HG02852 (cell line): ENCODE data around the gene BCL7A.
"Not testable (repeated sequence)": the region's sequence is repeated elsewhere in the genome, so short reads cannot be mapped to it uniquely, and the experiment has no call there.

Source experiments
- ATAC-seq: cut with Tn5 transposase; IDR thresholded peaks from one replicate; pipeline ENCODE4 v1.9.1; 2021; ENCODE audit warnings: mild to moderate bottlenecking, moderate library complexity; ENCODE audit not compliant: unreplicated experiment

BCL7A gene

DNA sequence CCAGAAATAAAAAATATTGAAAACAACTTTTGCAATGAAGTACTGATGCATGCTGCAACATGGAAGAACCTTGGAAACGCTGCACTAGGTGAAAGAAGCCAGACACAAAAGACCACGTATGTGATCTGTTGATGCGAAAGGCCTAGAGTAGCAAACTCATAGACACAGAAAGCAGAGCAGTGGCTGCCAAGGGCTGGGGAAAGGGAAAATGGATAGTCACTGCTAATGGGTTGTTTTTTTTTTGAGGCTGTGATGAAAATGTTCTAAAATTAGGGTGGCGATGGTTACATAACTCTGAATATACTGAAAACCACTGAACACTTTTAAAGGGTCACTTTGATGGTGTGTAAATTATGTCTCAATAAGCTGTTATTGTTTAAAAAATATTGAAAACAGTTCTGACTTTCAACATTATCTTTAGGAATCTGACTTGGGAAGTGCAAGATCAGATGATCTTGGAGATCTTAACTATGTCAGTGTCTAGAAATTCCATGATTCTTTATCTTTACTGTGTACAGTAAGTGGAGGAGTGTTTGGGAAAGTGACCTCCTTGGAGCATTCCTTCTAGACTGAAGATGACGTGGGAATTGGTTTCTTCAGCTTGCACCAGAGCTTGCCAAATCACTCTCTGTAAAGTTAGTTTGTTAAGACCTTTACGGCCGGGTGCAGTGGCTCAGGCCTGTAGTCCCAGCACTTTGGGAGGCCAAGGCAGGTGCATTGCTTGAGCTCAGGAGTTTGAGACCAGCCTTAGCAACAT lies 69.3 kb downstream of the BCL7A start:
- ATAC-seq: no peak

DNA sequence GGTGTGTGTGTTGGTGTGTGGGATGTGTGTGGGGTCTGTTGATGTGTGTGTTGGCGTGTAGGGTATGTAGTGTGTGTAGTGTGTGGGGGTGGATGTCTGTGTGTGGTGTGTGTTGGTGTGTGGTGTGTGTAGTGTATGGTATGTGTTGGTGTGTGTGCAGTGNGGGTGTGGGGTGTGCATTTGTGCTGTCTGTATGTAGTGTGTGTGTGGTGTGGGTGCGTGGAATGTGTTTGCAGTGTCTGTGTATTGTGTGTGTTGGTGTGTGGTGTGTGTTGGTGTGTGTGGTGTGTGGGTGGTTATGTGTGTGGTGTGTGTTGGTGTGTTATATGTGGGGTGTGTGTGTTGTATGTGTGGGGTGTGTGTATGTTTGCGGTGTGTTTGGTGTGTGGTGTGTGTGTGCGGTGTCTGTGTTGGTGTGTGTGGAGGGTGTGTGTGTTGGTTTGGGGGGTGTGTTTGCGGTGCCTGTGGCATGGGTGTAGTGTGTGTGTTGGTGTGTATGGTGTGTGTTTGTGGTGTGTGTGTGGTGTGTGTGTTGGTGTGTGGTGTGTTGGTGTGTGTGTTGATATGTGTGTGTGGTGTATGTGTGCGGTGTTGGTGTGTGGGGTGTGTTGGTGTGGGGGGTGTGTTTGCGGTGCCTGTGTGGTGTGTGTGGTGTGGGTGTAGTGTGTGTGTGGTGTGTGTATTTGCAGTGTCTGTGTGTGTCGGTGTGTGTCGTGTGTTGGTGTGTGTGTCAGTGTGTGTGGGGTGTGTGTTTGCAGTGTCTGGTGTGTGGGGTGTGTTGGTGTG lies 71.6 kb downstream of the BCL7A start:
- no peak for ATAC-seq

DNA sequence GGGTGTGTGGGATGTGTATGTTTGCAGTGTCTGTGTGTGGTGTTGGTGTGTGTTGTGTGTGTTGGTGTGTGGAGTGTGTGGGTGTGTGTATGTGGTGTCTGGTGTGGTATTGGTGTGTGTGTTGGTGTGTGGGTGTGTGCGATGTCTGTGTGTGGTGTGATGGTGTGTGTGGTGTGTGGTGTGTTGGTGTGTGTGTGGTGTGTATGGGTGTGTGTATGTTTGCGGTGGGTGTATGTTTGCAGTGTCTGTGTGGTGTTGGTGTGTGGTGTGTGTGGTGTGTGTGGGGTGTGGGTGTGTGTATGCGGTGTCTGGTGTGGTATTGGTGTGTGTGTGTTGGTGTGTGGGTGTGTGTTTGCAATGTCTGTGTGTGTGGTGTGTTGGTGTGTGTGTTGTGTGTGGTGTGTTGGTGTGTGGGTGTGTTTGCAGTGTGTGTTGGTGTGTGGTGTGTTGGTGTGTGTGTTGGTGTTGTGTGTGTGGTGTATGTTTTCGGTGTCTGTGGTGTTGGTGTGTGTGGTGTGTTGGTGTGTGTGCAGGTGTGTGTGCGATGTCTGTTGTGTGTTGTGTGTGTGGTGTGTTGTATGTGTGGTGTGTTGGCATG lies 72.6 kb downstream of the BCL7A start:
- ATAC-seq: no peak

GRCh38 chr12:122094735-122095631 lies 73.3 kb downstream of the BCL7A start:
- no peak for ATAC-seq

GRCh38 chr12:122096014-122096413 lies 74.3 kb downstream of the BCL7A start:
- no peak for ATAC-seq

DNA sequence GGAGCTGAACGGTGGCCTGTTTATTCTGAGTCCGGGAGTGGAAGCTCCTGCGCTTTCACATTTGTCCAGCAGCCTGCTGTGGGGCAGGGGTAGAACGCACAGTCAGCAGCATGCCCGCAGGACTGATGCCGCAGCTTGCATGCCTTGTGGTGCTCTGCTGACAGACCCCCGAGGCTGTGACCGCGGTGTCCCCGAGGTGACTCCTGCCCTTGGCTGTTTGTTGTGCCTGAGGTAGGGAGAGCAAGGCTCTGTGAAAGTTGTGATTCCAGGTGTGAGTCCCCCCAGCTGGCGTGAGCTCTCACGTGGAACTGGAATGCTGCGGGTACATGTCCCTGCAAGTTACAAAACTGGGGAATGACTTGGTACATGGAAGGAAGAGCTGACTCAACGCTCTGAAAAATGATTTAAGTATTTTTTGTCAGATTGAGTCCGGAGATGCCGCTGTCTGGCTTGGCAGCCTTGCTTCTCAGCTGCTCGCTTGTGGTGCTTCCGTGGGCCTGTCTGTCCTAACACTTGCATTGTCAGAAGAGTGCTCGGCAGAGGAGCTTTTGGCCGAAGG lies 75.0 kb downstream of the BCL7A start:
- ATAC-seq: no peak

DNA sequence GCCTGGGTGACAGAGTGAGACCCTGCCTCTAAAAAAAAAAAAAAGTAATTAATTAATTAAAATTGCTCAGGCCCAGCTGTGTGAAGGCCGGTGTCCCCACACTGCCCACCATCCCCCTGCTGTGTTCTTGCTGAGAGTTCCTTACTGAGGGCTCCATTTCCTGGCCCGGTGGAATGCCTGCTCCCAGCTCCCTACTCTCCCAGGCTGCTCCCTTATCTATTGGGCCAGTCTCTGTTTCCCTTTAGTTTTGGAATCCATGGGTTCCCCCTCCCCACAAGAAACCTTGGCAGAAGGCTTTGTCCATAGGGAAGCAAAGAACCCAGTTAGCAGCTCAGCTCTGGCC lies 75.9 kb downstream of the BCL7A start:
- no peak for ATAC-seq

DNA sequence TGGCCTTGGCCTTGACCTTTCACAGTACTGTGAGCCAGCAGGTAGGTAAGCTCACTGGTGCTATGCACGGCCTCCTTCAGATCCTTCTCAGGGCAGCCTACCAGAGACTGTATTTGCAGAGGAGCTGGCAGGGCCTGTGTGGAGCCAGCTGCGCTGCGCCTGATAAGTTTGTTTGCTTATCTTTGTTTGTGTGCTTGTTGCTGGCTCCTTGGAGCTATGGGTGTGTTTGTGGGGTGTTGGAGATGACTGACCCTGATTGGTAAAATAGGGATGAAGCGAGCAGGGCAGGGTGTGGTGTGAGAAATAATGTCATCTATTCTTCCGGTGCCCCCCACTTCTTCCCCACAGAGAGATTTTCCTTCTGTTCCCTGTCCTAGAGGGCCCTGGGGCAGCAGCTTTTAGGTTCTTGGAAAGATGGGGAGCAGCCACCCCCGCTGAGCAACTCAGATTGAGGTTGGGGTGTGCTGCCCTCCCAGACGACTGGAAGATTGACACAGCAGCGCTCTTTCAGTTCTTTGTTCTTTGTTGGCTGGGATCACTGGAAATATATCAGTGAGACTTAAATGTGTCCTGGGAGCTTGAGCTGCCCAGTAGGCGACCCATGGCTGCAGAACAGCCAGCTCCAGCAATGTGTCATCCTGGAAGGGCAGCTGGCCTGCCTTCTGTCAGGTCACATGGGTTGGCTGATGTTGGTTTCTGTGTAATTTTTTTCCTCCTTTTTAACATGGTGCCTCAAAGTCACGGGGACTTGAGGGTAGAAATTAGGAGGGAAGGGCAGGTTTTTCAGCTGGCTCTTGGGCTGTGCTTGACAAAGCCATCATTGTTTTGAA lies 76.5 kb downstream of the BCL7A start:
- ATAC-seq: no peak

- ATAC-seq: no peak
Observed at GRCh38 chr12:122099280-122099749, 77.6 kb downstream of the BCL7A start.

- ATAC-seq: no peak
Observed at GRCh38 chr12:122099856-122100255, 78.2 kb downstream of the BCL7A start.

- no peak for ATAC-seq
Observed at GRCh38 chr12:122100568-122100967, 78.9 kb downstream of the BCL7A start.

- ATAC-seq: no peak
Observed at GRCh38 chr12:122102331-122102730, 80.6 kb downstream of the BCL7A start.

DNA sequence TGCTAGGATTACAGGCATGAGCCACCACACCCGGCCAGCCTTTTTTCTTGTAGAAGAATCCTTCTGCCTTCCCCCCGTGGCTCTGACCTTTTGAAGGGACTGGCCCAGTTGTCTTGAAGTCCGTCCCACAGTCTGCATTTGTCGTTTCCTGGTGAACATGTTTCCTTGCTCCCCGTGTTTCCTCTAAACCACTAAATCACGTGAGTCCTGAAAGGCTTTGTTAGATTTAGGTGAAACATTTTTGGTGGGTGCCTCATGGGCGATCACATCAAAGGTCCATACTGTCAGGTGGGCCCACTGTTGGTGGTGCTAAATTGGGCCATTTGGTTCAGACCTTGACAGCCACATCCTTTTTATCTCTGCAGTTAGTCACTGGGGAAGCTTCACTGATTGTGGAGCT lies 83.2 kb downstream of the BCL7A start:
- no peak for ATAC-seq

GRCh38 chr12:122105496-122105895 lies 83.8 kb downstream of the BCL7A start:
- not testable (repeated sequence) for ATAC-seq

GRCh38 chr12:122106843-122107242 lies 85.2 kb downstream of the BCL7A start:
- no peak for ATAC-seq

DNA sequence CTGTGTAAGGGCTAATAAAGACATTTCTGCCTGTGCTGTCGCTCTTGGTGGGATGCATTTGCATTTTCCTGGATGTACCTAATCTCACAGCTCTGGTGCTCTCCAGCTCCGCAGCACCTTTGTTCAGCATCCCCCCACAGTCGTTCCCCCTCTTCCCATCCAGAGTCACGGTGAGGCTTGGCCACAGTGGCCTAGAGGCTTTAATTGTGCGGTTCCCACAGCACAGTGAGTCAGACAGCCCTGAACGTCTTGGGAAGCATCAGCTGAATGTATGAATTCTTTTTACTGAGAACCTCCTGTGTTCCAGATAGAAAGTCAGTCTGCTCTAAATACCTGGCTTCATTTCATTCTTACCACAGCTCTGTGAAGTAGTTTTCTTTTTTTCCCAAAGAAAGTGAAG lies 85.6 kb downstream of the BCL7A start:
- ATAC-seq: no peak

- ATAC-seq: no peak
Observed at GRCh38 chr12:122111089-122111641, 89.5 kb downstream of the BCL7A start.
